Stimulated activated CD4-positive, alpha-beta T cell treated with anti-CD3 and anti-CD28 coated beads, Interleukin-2, amount 100 ng/mL, for 48 hours (primary cell): ENCODE data around the gene GADD45A.
A peak's percentile ranks its signal among the peaks of the same experiment; 100 is the strongest.
"Not testable (repeated sequence)": the region's sequence is repeated elsewhere in the genome, so short reads cannot be mapped to it uniquely, and the experiment has no call there.

Experiments used
- DNase-seq, 2 donors: peaks; one replicate each; pipeline ENCODE4 v3.0.0-alpha.2; 2020

The GADD45A gene

DNA sequence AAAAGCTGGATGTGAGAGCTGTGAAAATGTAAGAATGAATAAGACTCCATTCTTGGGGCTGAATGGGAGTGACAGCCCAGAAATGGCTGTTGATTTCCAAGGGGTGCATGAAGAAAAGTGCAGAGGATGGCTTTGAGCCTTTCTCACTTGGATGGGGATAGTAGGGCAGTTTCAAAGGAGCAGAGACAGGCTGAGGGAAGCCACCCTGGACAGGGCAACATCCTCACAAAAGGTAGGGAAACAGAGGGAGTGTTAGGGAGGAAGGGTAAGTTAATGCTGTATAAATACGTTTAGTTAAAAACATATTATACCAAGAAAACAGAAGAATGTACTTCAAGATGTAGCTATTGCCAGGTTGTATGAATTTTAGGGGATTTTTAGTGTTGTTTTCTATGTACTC lies 38.1 kb downstream of the GADD45A start:
- no peak for DNase-seq

GRCh38 chr1:67723620-67724019 lies 38.6 kb downstream of the GADD45A start:
- DNase-seq = no peak

- no peak for DNase-seq
Observed at GRCh38 chr1:67724928-67725560, 40.0 kb downstream of the GADD45A start.

DNA sequence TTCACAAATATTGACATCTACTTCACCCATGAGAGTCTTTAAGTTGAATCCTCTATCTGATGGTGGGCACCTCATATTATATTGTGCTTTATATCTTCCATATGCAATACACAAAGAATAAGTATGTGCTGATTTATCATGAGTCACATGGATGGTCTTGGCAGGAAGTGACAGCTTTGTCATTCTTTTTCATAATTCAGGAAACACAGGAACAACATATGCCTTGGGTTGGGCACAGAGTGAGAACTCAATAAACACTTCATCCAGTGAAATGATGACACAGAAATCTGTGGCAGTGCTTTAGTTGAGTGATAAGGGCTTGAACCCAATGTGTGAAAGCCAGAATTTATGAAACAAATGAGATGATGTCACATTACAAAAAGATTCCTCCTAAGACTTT lies 41.2 kb downstream of the GADD45A start:
- no peak for DNase-seq

- no peak for DNase-seq
Observed at GRCh38 chr1:67729872-67730271, 44.9 kb downstream of the GADD45A start.

DNA sequence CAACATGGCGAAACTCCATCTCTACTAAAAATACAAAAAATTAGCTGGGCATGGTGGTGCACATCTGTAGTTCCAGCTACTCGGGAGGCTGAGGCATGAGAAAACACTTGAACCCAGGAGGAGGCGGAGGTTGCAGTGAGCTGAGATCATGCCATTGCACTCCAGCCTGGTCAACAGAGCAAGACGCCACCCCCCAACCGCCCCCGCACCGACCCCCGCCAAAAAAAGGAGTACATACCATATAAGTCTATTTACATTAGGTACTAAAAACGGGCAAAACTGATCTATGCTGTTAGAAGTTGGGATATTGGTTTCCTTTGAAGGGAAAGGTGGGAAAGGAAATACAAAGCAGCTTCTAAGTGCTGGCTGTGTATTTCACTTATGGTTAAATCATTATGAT lies 45.3 kb downstream of the GADD45A start:
- not testable (repeated sequence) for DNase-seq

- no peak for DNase-seq
Observed at GRCh38 chr1:67731322-67731721, 46.3 kb downstream of the GADD45A start.

- DNase-seq = no peak
Observed at GRCh38 chr1:67732750-67733151, 47.8 kb downstream of the GADD45A start.

DNA sequence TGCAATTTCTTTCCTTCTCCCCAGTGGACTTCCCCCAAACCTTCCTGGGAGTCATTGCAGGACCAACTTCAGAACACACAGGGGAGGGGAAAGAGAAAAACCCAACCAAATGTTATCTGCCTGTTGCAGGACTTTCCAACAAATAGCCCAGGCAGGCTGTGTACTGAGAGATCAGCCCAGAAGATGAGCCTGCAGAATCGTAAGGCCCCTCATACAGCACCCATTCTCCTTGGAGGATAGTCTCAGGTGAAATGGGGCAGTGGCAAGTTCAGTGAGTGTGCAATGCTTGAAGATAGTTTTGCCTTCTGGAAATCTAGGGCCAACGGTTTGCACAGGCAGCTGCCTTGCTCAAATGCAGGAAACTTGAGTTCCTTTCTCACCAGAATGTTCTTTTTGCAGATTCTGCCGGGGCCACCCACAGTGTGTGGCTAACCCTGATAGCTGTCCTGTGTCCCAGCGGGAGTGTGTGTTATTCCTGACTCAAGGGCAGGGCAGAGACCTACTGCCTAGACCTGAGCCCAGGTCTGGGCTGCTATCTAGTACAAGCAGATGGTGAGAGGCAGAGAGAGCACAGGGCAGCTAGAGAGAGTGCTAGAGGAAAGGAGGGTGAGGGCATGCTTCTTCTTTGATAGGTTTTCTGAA lies 48.8 kb downstream of the GADD45A start:
- no peak for DNase-seq

GRCh38 chr1:67734323-67734690 lies 49.3 kb downstream of the GADD45A start:
- DNase-seq = no peak

DNA sequence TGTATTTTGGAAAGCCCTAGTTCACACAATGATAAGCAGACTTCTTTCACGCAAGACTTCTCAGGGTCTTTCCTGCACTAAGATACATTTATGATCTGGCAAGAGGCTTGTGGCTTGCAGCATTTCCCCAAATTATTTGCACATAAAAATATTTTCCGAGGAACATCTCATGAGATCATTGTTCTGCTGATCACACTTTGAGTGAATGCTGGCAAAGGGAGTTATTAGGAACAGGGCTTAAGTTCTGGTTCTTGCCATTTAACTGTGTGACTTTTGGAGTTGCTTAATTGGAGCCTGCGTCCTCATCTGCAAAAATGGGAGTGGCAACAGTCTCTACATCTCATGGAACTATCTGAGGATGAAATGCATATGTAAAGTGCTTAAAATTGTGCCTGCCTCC lies 50.2 kb downstream of the GADD45A start:
- no peak for DNase-seq

DNA sequence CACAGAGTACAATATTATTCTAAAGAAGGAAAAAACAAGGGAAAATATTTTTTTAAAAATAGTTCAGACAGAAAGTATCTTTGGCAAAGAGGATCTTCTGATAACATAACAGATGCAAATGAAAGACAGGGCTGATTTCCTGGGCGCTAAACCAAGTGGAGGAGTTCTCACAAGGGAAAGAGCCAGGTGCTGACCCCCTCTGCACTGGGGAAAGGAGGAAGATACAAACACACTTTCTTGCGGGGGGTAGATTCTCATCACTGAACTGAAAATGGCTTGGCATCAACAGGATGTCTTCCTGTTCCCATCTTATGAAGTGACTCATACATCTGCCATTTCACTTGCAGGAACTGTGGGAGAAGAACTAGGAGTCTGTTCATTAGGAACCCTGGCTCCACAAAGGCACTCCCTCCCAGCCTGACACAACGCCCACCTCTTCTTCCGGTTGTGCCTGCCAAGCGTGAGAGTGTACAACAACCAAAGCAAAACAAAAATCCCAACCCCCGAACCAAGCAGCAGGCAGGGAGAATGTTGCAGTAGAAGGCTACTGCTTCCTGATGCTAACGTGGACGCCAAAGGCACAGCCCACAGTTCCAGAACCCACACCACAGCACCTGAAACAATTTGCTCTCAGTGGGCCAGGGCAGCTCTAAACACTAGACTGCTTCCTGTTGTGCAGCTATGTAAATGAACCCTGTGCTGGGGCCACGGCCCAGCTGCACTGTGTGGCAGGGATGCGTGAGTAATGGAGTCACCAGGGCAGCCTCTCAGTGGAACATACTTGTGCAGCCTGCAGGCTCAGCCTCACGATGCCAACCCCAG lies 51.0 kb downstream of the GADD45A start:
- peak; percentile 14 to 21 for DNase-seq

DNA sequence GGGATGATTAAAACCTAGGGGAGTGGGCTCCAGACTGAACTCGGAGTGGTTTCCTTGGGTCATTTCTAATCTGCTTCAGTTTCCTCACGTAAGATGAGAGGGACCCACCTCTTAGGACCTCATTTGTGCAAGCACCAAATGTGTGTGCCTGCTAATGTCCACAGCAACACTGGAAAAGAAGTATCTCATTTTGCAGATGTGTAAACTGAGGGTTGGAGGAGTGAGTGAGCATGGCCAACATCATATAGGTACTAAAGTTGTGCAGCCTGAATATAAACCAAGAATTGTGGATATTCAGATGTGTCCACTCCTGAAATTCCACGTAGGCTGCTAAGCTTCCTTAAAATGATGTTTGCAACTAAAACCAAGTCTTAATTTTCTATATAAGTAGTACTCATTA lies 51.7 kb downstream of the GADD45A start:
- DNase-seq = no peak

GRCh38 chr1:67737875-67738274 lies 52.9 kb downstream of the GADD45A start:
- no peak for DNase-seq
